AG04450 (cell line): ENCODE results near the gene NKAIN4. TPM values are rescaled to one million over a fixed set of nuclear protein-coding genes. Genes with fewer than 3 reads are reported as not detected.
"Not testable (repeated sequence)": the region's sequence is repeated elsewhere in the genome, so short reads cannot be mapped to it uniquely, and the experiment has no call there.

Source experiments
- CTCF ChIA-PET: fragments of 300-600, 350-600 bp; formaldehyde crosslinking; extraction: SDS; loops from one replicate; lab custom pipeline; 2022; ENCODE audit warnings: antibody characterized with exemption, inconsistent platforms; lab: Charles Lee
- POLR2A ChIA-PET: fragments of 350-600 bp; formaldehyde crosslinking; extraction: SDS; loops from one replicate; lab custom pipeline; 2021; ENCODE audit warnings: antibody characterized with exemption, inconsistent platforms; lab: Yijun Ruan, JAX
- DNase-seq: peaks from one replicate; pipeline ENCODE4 v3.0.0-alpha.2; 2011; ENCODE audit warnings: low read depth, low spot score
- H3K27ac ChIP-seq: one replicate; pipeline ENCODE4 v1.5.1; 2012; ENCODE audit warnings: low read depth, low read length, control low read depth
- H3K27me3 ChIP-seq: one replicate; pipeline ENCODE4 v1.6.0; 2012; ENCODE audit warnings: low read length; ENCODE audit not compliant: control insufficient read depth, insufficient read depth
- H3K4me3 ChIP-seq: 2 replicates; pipeline ENCODE4 v1.5.1; 2011; ENCODE audit warnings: mild to moderate bottlenecking, low read depth, low read length, control low read depth
- H3K9me3 ChIP-seq: 2 replicates; pipeline ENCODE4 v1.5.1; 2012; ENCODE audit warnings: low read length; ENCODE audit not compliant: control insufficient read depth, insufficient read depth
- CTCF ChIP-seq: IDR thresholded peaks from 2 replicates; pipeline ENCODE4 v1.5.1; 2011; ENCODE audit warnings: low read depth, low read length, control low read depth, inconsistent platforms
- polyA plus RNA-seq: library from polyadenylated mRNA; depleted of rRNA; stranded (reverse); fragments of >200 nt; gene quantifications from 2 replicates; pipeline ENCODE4 v1.2.3, GENCODE V29; 2011

NKAIN4 gene
- polyA plus RNA-seq, 1 experiment: not detected

- ChIA-PET POLR2A (interaction anchor here (0.9 kb wide), 1 partner anchor 27 kb away, joined by 3 read pairs; no protein-coding TSS in a partner anchor), CTCF (interaction anchor here (1.2 to 1.4 kb wide), 3 partner anchors 20 to 30 kb away, joined by 3 to 12 read pairs (median 3); no protein-coding TSS in a partner anchor)
- Histone ChIP-seq H3K27me3 (peaks cover 51% of the 10 kb centered on the region), H3K9me3 (peaks cover 3% of the 10 kb centered on the region; the same call in 1 of the 2 replicates), H3K4me3 (no peak overlapping the region), H3K27ac (no peak overlapping the region)
- DNase-seq: no peak
- no peak for TF ChIP-seq CTCF
Observed at GRCh38 chr20:63253065-63253437, 1.2 kb downstream of the NKAIN4 start.

GRCh38 chr20:63252284-63252711, 2.0 kb downstream of the NKAIN4 start:
- peaks cover 3% of the 10 kb centered on the region; the same call in 1 of the 2 replicates for H3K9me3 ChIP-seq
- POLR2A ChIA-PET: no interaction called here
- H3K4me3 ChIP-seq: no peak overlapping the region
- CTCF ChIA-PET: interaction anchor here (1.4 kb wide), 1 partner anchor 21 kb away, joined by 3 read pairs; no protein-coding TSS in a partner anchor
- DNase-seq: no peak
- no peak overlapping the region for H3K27ac ChIP-seq
- H3K27me3 ChIP-seq: peaks cover 44% of the 10 kb centered on the region
- TF ChIP-seq CTCF: no peak

GRCh38 chr20:63251350-63251749, 2.9 kb downstream of the NKAIN4 start:
- DNase-seq, H3K4me3 ChIP-seq, H3K9me3 ChIP-seq, H3K27ac ChIP-seq, POLR2A ChIA-PET: not testable (repeated sequence)
- peaks cover 39% of the 10 kb centered on the region for H3K27me3 ChIP-seq
- CTCF ChIA-PET: interaction anchor here (1.1 kb wide), 1 partner anchor 16 kb away, joined by 4 read pairs; no protein-coding TSS in a partner anchor

- Histone ChIP-seq H3K4me3 (no peak overlapping the region), H3K27me3 (peaks cover 28% of the 10 kb centered on the region), H3K27ac (no peak overlapping the region), H3K9me3 (peaks cover under 1% of the 10 kb centered on the region; the same call in 1 of the 2 replicates)
- DNase-seq: no peak
- ChIA-PET CTCF (no interaction called here), POLR2A (no interaction called here)
- TF ChIP-seq CTCF: no peak
Observed at GRCh38 chr20:63249891-63250290, 4.4 kb downstream of the NKAIN4 start.

- no peak for DNase-seq
- no peak for TF ChIP-seq CTCF
- H3K27me3 ChIP-seq: peaks cover 26% of the 10 kb centered on the region
- ChIA-PET CTCF (interaction anchor here (0.6 to 0.9 kb wide), 2 partner anchors 20 to 26 kb away, joined by 4 to 7 read pairs; no protein-coding TSS in a partner anchor), POLR2A (no interaction called here)
- no peak overlapping the region for H3K27ac ChIP-seq
- H3K9me3 ChIP-seq: no peaks in the 10 kb centered on the region; the same call in 1 of the 2 replicates
- no peak overlapping the region for H3K4me3 ChIP-seq
Observed at GRCh38 chr20:63248835-63249591, 5.2 kb downstream of the NKAIN4 start.
